ENCODE measurements around the gene CROCC2.

DNA sequence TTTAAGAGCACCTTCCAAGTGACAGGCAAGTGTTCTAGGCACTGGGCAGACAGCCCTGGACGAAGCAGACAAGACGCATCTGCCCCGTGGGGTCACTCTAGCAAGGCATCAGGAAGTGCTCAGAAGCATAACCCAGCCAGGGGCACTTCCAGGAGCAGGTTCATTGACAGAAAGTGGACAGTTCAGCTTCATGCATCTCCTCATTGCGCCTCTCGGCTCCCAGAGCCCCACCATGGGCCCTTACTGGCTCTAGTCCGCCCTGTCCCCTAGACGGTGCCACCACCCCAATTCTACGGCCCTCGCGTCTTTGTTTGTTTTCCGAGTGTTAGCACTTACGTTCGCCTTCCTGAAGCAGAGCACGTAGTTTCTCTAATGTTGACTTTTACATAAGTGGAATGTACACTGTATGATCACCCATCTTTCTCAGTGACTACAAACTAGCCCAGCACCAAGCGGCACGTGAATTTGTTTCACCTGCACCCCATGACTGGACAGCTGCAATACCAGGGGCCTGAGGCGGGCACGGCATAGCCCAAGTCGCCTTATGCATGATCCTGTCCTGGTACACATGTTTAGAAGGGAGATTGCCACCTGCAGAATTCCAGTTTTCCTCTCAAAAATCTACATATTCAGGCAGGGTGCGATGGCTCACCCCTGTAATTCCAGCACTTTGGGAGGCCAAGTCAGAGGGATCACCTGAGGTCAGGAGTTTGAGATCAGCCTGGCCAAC is 125.5 kb downstream of the CROCC2 start:
- TF ChIP-seq, protein P1, sequence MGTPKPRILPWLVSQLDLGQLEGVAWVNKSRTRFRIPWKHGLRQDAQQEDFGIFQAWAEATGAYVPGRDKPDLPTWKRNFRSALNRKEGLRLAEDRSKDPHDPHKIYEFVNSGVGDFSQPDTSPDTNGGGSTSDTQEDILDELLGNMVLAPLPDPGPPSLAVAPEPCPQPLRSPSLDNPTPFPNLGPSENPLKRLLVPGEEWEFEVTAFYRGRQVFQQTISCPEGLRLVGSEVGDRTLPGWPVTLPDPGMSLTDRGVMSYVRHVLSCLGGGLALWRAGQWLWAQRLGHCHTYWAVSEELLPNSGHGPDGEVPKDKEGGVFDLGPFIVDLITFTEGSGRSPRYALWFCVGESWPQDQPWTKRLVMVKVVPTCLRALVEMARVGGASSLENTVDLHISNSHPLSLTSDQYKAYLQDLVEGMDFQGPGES (IDR thresholded peaks at IDR 0.05; ENCODE audit: low read depth, low read length), result no peak
- TF ChIP-seq, protein P2, sequence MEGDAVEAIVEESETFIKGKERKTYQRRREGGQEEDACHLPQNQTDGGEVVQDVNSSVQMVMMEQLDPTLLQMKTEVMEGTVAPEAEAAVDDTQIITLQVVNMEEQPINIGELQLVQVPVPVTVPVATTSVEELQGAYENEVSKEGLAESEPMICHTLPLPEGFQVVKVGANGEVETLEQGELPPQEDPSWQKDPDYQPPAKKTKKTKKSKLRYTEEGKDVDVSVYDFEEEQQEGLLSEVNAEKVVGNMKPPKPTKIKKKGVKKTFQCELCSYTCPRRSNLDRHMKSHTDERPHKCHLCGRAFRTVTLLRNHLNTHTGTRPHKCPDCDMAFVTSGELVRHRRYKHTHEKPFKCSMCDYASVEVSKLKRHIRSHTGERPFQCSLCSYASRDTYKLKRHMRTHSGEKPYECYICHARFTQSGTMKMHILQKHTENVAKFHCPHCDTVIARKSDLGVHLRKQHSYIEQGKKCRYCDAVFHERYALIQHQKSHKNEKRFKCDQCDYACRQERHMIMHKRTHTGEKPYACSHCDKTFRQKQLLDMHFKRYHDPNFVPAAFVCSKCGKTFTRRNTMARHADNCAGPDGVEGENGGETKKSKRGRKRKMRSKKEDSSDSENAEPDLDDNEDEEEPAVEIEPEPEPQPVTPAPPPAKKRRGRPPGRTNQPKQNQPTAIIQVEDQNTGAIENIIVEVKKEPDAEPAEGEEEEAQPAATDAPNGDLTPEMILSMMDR (IDR thresholded peaks at IDR 0.05), result no peak
